ENCODE measurements around the gene BMP5.

DNA sequence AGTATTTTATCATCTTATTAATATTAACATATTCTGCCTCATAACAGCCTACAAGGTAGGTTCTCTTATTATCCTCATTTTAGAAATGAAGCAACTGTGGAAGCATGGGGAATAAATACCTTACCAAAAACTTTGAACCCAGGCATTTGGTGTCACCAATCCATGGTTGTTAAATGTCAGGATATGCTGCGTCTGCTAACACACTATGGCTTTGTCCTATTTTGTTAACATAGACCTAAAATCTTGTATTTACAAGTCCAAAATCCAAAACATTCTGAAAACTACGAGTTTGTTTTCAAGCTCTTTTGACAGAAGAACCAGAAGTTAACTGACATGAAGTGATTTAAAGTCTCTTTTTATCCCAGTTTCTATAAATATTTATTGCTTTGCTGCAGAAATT, 53.4 kb downstream of the BMP5 start:
- TF ChIP-seq CREB1 (IDR thresholded peaks at IDR 0.05; ENCODE audit: low read depth) (no peak), EP300 (IDR thresholded peaks at IDR 0.05; ENCODE audit: borderline replicate concordance) (no peak), ZBTB7A (IDR thresholded peaks at IDR 0.05; ENCODE audit: low read depth) (no peak)
- TF ChIP-seq, protein P1, sequence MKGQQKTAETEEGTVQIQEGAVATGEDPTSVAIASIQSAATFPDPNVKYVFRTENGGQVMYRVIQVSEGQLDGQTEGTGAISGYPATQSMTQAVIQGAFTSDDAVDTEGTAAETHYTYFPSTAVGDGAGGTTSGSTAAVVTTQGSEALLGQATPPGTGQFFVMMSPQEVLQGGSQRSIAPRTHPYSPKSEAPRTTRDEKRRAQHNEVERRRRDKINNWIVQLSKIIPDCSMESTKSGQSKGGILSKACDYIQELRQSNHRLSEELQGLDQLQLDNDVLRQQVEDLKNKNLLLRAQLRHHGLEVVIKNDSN (IDR thresholded peaks at IDR 0.05), result no peak
- TF ChIP-seq, protein P2, sequence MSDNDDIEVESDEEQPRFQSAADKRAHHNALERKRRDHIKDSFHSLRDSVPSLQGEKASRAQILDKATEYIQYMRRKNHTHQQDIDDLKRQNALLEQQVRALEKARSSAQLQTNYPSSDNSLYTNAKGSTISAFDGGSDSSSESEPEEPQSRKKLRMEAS (IDR thresholded peaks at IDR 0.05), result no peak
